ENCODE measurements around the gene LEMD1. TPM values are rescaled to one million over a fixed set of nuclear protein-coding genes. Genes with fewer than 3 reads are reported as not detected.
"Not testable (repeated sequence)": the region's sequence is repeated elsewhere in the genome, so short reads cannot be mapped to it uniquely, and the experiment has no call there.

Gene LEMD1
- polyA plus RNA-seq, 3 donors: 3.3 to 3.9 (median 3.6) TPM

DNA sequence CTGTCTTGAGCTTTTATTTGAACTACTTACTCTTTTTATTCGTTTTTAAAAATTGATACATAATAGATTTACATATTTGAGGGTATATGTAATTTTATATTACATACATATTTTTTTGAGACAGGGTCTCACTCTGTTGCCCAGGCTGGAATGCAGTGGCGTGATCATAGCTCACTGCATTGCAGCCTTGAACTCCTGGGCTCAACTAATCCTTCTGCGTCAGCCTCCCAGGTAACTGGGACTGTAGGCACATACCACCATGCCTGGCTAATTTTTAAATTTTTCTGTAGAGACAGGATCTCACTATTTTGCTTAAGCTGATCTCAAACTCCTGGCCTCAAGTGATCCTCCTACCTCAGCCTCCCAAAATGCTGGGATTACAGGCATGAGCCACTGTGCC, 38.9 kb downstream of the LEMD1 start:
- not testable (repeated sequence) for DNase-seq (ENCODE audit: low read depth in 3 of 3, low spot score in 2 of 3)

DNA sequence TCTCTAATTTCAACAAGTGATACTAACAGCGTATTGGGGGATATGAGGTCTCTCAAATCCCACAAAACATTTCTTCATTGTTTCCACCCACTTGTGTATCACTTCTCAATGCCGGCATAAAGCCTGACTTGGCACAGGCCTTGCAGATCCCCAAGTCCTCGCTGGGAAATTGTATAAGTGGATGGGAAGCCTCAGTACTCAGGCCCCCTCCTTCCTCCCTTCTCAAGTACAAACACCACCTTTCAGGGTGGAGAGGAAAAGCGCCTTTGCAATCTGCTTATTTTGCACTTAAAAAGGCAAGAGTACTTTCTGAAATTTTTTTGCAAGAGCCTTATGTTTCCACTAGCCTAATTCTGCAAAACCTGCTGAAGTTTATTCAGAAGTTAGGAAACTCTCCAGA, 39.3 kb downstream of the LEMD1 start:
- no peak for DNase-seq (ENCODE audit: low read depth in 3 of 3, low spot score in 2 of 3)

DNA sequence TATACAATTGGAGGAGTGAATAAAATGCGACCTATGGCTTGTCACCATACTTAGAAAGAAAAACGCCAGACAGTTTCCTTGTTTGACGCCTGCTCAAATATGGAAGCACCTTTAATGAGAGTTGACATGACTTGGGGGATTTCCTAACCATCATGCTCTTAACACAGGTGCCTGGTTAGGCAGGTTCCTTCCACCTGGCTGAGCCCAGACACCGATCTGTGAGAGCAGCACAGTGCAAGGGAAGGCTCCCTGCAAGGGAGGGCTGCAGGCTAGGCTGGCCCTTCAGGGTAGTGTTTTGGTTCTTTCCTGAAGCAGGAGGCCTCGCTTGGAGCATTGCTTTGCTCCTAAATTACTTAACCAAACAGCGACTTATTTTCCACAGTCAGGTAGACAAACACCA, 40.6 kb downstream of the LEMD1 start:
- no peak for DNase-seq (ENCODE audit: low read depth in 3 of 3, low spot score in 2 of 3)

DNA sequence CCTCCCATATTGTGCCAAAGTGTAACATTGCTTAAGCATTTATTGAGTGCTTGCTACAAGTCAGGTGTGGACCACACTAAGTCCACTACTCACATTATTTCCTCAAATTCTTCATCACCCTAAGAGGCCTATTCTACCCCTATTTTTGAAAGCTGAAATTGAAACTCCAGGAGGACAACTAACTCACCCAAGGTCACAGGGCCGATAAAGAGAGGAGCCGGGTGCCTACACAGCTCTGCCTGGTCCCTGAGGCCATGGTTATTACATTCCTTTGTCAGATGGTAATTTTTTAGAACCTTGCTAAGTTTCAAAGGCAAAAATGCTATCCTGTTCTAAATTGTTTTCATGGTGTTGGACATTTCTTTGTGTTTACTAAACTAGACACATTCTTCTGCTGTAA, 41.0 kb downstream of the LEMD1 start:
- no peak for DNase-seq (ENCODE audit: low read depth in 3 of 3, low spot score in 2 of 3)

DNA sequence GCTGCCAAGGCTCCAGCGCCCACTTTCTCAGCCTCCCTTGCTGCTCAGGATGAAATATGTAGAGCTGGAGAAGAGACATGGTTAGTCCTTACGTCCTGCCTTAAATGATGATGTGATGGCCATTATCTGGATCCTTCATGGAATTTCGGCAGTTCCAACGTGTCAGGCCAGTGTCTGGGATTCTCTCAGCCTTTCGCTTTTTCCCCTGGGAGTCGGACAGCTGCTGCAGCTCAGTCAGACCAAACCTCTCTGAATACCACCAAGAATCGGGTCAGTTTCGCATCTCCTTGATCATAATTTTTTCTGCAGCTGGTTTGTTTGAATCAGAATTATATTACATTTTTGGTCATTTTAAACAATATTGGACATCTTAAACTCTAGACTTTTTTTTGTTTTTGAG, 42.8 kb downstream of the LEMD1 start:
- DNase-seq (ENCODE audit: low read depth in 3 of 3, low spot score in 2 of 3): no peak

DNA sequence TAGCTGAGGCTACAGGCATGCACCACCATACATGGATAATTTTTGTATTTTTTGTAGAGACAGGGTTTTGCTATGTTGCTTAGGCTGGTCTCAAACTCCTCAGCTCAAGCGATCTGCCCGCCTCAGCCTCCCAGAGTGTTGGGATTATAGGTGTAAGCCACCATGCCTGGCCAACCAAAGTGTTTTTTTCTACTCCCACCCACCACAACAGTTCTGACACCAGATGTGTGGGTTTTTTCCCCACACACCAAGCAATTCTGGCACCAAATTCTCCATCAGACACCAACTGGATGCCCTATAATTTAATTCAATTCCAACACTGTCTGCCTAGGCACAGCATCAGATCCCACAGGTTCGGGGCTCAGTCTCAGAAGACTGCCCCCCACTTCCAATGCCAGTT, 44.5 kb downstream of the LEMD1 start:
- no peak for DNase-seq (ENCODE audit: low read depth in 3 of 3, low spot score in 2 of 3)

DNA sequence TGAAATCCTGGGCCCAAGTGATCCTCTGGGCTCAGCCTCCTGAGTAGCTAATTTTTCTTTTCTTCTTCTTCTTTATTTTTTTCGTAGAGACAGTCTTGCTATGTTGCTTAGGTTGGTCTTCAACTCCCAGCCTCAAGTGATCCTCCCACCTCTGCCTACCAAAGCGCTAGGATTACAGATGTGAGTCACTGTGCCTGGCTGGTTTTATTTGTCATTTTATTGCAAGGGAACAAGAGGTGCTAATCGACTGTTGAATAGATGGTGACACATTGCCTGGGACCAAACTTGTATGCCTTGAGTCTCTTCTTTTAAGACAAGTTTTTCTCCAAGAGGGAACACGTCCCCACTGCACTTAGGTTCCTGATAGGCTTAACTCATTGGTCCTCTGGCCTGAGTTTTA, 45.1 kb downstream of the LEMD1 start:
- DNase-seq (ENCODE audit: low read depth in 3 of 3, low spot score in 2 of 3): no peak

DNA sequence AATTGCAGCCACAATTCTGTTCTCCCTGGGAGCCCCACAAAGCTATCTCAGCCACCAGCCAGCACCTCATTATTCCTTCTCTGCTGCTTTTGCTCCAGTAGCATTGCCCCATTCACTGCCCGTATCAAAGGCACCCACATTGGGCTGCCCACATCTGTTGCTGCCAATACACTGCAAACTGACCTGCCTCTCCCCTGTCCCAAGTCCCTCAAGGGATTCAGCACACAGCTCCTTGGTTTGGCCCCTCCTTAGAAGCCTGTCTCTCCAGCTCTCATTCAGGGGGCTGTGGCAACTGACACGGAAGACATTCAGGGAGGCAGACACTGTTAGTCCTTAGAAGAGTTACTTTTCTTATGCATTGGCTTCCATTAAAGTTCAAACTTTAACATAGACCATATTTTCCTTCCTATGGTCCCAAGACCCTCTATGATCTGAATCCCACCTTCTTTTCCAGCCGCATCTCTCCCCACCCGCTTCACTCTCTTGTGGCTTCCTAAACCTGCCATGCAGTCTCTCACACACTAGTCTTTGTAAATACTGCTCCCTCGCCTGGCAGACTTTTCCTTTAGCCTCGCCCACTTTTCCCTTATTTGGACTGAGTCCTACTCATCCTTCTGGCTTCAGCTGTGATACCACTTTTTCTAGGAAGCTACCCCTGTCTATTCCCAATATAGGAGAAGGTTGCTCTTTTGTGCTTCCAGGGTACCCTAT, 45.9 kb downstream of the LEMD1 start:
- DNase-seq (ENCODE audit: low read depth in 3 of 3, low spot score in 2 of 3): no peak

DNA sequence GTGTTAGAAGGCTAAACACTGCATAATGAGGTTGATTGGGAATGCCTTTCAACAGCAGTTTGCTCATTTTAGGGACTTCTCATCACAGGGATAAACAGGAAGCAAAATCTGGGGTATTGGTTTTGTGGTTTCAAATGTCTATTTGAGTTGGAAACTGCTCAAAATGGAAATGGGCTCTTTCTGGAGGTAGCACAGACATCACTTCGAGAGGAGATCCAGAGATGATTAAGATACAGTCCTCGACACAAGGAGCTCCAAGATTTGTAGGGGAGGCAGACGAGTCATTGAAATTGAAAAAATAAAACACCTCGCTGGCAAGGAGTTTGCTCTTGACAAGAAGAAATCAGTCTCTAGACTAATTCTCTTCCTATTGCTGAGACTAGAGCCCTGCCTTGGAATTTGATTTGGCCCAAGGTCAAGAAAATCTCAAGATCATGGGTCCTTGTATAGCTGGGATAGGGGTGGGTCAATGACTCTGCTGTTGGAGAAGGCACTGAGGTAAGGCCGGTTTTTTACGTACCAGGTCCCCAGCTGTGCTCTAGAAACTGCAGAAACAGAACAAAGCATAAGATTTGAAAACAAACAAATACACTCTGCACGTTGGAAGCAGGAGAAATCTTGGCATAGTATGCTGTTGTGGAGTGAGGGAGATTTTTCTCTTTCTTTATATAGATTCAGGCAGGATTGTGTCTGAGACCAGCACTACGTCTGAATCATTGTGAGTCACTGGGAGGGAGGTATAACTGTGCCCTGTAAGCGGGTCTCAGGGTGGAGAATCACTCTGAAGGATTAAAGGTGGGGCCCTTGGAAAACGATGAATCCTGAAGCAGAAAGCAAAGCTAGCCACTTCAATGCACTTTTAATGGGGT, 47.4 kb downstream of the LEMD1 start:
- DNase-seq (ENCODE audit: low read depth in 3 of 3, low spot score in 2 of 3): no peak

DNA sequence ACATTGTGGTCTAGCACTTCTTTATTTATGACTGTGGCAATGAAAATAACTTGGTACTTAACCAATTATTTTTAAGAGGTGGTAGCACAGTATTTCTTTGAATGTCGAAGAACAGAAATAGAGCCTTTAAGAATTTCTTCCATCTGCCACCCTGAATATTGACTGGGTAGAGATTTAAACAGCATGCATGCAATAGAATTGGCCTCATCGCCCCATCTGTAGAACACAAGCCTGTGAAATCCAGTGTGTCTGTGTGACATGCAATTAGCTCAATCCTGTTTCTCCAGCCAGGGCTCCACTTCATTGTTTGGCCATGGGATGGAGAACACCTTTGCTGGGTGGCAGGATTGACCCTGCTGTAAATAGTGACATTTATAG, 48.1 kb downstream of the LEMD1 start:
- DNase-seq (ENCODE audit: low read depth in 3 of 3, low spot score in 2 of 3): no peak

DNA sequence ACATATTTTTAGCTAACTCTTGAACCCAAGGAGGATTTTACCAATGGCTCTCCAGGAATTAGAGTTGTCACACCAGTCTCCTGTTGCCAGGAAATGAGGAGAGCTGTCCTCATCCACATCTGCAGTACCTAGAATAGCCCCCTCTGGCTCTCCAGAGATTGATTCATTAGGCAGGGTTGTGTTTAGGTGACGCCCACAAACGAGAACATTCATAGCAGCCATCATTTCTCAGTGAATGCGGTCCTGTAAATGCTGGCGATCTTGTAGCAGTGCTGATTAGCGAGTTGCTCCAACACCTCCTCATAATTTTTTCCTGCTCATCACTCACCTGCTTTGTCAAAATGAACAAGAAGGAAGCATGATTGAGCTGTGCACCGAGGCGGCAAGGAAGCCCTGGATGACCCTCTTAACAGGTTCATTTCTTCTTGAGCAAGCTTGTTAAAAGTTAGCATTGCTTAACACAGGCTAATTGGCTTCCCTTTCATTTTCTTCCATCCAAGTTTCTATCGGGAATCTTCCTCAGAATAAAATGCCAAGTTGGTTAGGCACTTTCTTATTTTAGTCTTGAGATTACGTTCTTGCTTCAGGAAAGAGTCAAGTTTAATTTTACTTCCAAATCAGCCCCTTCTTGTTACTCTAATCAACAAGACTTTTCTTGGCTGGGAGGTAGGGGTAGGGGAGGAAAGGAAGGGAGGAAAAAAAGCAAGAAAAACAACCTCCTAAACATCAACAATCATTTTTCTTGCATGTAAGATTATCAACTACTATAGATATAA, 48.6 kb downstream of the LEMD1 start:
- DNase-seq (ENCODE audit: low read depth in 3 of 3, low spot score in 2 of 3): no peak

DNA sequence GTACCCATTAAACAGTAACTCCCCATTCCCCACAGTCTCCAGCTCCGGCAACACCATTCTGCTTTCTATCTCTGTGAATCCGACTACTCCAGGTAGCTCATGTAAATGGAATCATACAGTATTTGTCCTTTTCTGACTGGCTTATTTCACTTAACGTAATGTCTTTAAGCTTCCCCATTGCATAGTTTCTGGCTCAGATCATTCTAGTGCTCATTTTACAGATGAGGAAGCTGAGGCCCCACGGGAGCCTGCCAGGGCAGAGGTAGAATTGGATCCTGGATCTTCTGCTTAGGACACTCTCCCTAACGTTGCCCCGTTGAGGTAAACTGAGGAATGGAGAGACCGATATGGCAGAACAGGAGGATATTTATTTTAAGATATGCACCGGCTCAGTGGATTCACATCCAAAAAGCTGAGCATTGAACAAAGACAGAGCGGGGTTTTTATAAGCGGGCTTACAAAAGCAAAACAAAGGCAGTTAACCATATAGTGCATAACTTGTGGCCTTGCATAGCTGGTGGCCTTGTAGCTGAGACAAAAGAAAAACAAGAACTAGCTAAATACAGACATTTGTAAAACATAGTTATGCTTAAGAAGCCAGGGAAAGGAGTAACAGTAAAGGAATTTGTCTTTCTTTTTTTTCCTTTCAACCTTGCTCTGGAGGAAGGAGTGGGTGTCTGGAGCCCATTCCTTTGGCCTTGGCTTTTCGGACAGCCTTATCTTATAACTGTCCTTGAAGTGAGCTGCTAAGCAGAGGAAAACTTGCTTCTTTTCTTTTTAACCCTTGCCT, 49.8 kb downstream of the LEMD1 start:
- no peak for DNase-seq (ENCODE audit: low read depth in 3 of 3, low spot score in 2 of 3)

DNA sequence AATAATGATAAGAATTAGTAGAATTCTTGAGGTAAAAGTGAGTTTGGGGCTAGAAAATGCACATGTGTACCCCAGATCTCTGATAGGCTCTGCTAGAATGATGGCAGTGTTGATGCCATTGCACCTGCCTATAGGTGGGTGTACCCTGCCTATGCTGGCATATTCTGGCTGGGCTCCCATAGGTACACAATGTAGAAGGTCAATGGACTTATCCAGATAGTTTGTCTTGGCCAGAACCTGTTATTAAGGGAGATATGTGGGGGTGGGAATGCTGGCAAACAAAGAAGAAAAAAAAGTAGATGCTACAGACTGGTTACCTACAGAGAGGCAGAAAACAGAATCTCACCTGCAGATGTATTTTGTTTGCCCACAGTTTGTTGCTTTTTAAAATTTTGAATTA, 51.1 kb downstream of the LEMD1 start:
- DNase-seq (ENCODE audit: low read depth in 3 of 3, low spot score in 2 of 3): no peak

DNA sequence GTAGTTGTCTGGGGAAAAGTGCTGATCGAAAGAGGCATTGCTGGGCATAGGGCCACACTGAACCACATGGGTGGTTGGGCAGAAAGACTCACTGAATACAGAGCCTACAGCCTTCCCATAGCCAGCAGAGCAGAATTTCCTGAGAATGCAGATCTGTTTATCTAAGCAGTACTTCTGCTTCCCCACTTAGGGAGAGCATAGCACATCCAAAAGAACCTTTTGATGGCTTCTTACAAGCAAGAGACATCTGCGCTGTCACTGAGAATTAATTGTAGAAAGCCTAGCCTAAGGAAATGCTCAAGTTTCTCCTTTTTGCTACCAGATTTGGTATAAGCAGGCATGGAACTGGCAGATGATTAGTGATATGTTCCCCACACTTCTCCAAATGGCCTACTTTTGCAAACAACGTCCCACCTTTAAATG, 52.1 kb downstream of the LEMD1 start:
- DNase-seq (ENCODE audit: low read depth in 3 of 3, low spot score in 2 of 3): no peak

DNA sequence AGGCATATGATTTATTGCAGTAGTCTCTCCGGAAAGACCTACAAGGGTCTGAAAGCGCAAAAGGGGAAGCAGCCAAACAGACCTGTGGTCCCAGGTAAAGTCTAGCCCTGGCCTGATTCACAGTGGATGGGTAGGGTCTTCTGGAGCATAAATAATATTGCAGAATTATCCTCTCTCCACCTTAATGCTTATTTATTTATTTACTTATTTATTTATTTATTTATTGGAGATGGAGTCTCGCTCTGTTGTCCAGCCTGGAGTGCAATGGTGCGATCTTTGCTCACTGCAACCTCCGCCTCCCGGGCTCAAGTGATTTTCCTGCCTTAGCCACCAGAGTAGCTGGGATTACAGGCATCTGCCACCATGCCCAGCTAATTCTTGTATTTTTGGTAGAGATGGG, 53.4 kb downstream of the LEMD1 start:
- DNase-seq (ENCODE audit: low read depth in 3 of 3, low spot score in 2 of 3): no peak

DNA sequence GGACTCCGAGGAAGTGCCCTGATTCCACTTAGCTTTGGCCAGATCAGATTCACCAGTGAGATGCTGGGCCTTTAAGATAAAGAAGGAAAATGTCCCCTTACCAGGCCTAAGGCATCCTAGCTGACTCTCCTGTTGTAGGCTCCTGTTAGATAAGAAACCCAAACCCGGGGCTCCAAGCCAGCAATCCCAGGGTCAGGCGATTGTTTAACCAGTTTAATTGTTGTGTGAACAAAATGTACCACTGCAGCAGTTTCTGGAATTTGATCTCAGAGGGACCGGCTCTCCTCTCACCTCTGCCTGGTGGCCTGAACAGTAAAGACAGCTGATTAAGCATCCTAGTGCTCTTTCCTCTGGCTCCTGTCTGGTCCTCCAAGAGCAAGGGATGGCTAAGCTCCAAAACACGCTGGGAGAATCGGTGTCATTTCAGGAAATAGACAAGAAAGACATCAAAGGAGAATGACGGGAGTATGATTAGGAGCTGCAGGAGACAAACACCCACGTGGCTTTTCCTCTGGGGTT, 55.9 kb downstream of the LEMD1 start:
- no peak for DNase-seq (ENCODE audit: low read depth in 3 of 3, low spot score in 2 of 3)

DNA sequence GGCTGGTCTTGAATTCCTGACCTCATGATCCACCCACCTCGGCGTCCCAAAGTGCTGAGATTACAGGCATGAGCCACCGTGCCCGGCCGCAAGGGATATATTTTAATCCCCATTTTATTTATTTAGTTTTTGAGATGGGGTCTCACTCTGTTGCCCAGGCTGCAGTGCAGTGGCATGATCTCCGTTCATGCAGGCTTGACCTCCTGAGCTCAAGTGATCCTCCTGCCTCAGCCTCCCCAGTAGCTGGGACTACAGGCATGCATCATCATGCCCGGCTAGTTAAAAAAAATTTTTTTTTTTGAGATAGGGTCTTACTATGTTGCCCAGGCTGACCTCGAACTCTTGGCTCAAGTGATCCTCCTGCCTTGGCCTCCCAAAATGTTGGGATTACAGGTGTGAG, 56.8 kb downstream of the LEMD1 start:
- not testable (repeated sequence) for DNase-seq (ENCODE audit: low read depth in 3 of 3, low spot score in 2 of 3)

DNA sequence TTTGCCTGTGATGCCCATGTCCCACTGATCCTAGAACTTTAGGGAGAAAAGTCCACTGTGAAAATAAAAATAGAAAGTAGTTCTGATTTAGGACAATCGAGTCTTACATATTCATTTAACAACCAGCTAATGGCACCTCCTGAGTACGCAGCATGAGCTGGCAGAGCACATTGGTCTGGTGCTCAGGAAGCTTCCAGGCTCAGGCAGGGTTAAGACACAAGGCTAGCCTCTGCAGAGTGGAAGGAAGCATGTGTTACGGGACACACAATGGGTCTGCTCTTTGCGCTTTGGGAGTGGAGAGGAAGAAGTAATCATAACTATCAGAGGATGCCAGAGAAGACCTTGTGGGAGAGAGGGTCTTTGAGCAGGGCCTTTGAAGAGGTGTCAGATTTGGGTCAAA, 61.0 kb downstream of the LEMD1 start:
- DNase-seq (ENCODE audit: low read depth in 3 of 3, low spot score in 2 of 3): no peak

DNA sequence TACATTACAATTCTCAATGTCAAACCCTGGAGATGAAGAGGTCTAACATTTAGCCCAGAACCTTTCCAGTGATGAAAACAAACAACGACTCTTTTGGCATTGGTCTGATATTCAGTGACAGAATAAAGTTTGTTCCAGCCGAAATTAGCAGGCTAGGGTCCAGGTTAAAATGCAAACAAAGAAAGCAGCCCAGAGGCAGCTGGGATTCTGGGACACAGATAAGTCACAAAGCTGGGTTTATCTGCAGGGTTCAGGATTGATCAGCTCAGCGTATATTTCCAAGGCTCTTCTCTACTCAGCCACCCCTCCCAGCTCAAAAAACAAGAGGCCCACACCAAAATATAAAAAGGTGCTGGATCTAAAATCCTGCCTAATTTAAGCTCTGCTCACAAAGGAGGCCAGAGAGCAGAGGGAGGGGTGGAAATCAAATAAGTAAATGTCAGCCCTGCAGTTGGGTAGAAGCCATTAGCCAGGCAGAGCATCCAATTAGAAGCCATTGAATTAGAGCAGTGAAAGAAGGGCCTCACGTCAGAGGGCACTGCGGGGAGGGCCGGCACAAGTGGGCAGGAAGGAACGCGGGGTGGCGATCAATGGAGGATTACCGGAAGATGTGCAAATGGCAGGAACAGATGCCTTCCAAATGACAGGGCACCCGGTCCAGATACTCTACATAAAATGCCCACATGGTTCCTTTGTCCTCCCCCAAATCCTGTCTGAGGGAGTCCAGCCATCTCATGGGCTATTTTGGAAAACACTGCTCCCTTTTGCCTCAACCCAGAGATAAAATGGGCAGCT, 61.9 kb downstream of the LEMD1 start:
- no peak for DNase-seq (ENCODE audit: low read depth in 3 of 3, low spot score in 2 of 3)

DNA sequence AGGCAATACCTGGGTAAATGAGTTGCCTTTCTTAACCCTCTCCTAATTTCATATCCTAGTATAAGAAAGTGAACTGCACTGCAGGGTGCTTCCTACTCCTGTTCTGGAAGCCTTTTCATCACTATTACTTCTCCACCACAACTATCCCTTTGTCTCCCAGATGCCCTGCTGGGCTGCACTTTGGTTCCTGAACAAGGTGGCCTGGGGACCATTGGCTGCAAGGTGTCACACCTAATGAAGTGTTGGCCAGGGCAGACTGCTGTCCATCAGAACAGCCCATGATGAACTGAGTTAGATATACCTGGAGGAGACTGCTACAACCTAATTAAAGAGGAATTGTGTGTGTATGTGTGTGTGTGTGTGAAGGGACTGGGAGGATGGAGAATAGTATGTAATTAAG, 63.3 kb downstream of the LEMD1 start:
- no peak for DNase-seq (ENCODE audit: low read depth in 3 of 3, low spot score in 2 of 3)
